Spleen (tissue), 11 donors: Measurements from ENCODE around the gene DONSON. TPM values are rescaled to one million over a fixed set of nuclear protein-coding genes. Genes with fewer than 3 reads are reported as not detected.

ENCODE experiments used
- DNase-seq: peaks from one replicate; pipeline ENCODE4 v3.0.0-alpha.2; 2020
- H3K27ac ChIP-seq, 8 donors: fragments of 200-600 bp; sonication (generic) in 7 of 8; 1 replicate in 4 of 8; 2 replicates in 4 of 8; pipeline versions ENCODE4 v1.5.0 to v1.8.0; 2016 to 2021; ENCODE audit warnings: inconsistent platforms in 4 of 8, mild to moderate bottlenecking in 4 of 8, moderate library complexity in 1 of 8
- H3K27me3 ChIP-seq, 7 donors: fragments of 200-600 bp; sonication (generic) in 6 of 7; replicated peaks in 1 of 7; 1 replicate in 4 of 7; 2 replicates in 3 of 7; pipeline versions ENCODE4 v1.5.0 to v1.8.0; 2016 to 2021; ENCODE audit warnings: inconsistent platforms in 3 of 7, mild to moderate bottlenecking in 1 of 7
- H3K36me3 ChIP-seq, 6 donors: fragments of 200-600 bp; sonication (generic) in 5 of 6; 1 replicate in 4 of 6; 2 replicates in 2 of 6; pipeline versions ENCODE4 v1.5.0 to v1.8.0; 2016 to 2021; ENCODE audit warnings: inconsistent platforms in 2 of 6
- H3K4me1 ChIP-seq, 6 donors: fragments of 200-600 bp; sonication (generic) in 5 of 6; 1 replicate in 3 of 6; 2 replicates in 3 of 6; pipeline versions ENCODE4 v1.5.0 to v1.8.0; 2016 to 2021; ENCODE audit warnings: inconsistent platforms in 3 of 6
- H3K4me3 ChIP-seq, 8 donors: fragments of 200-600 bp; sonication (generic) in 7 of 8; 1 replicate in 4 of 8; 2 replicates in 4 of 8; pipeline versions ENCODE4 v1.5.0 to v1.8.0; 2016 to 2021; ENCODE audit warnings: inconsistent platforms in 4 of 8, mild to moderate bottlenecking in 4 of 8, moderate library complexity in 2 of 8
- H3K9me3 ChIP-seq, 8 donors: fragments of 200-600 bp; sonication (generic) in 7 of 8; 1 replicate in 4 of 8; 2 replicates in 4 of 8; pipeline versions ENCODE4 v1.5.0 to v1.8.0; 2016 to 2021; ENCODE audit warnings: inconsistent platforms in 4 of 8
- POLR2A ChIP-seq, 3 donors: fragments of 450-650 bp; IDR thresholded peaks; one replicate each; pipeline ENCODE4 v1.5.1; 2017; ENCODE audit warnings: antibody characterized with exemption in 3 of 3, mild to moderate bottlenecking in 1 of 3
- POLR2AphosphoS5 ChIP-seq, 3 donors: sonication (generic); formaldehyde crosslinking; IDR thresholded peaks; one replicate each; pipeline ENCODE4 v1.5.1; 2017; ENCODE audit warnings: antibody characterized with exemption in 3 of 3
- WGBS, 5 donors: extraction: QIAGEN DNeasy Blood & Tissue Kit in 3 of 5; methylation state at CpG; one replicate each; pipeline versions ENCODE4 v1.1.5 to v1.1.7; 2013 to 2018; 5-methylcytosine and 5-hydroxymethylcytosine counted together
- intact Hi-C: fragments of 100-400 bp; cut with DNase I; formaldehyde crosslinking; loops from one replicate; pipeline ENCODE4 v1.15.0; 2023; ENCODE audit warnings: low total_unique reads
- polyA plus RNA-seq, 3 donors: library from polyadenylated mRNA; stranded (reverse); fragments of 200-250 nt; gene quantifications; one replicate each; pipeline ENCODE4 v1.2.1, GENCODE V29; 2013
- total RNA-seq, 7 donors: library from RNA; depleted of rRNA in 3 of 7; stranded (reverse); fragments of >200 nt in 3 of 7; fragmentation: NEBNext Ultra II Directional in 4 of 7; extraction: Animal tissue kit (Norgen Biotek cat#: 25700) in 4 of 7; gene quantifications; one replicate each; pipeline versions ENCODE4 v1.1.0 to v1.2.1, GENCODE V29; 2016 to 2021
- TF ChIP-seq, protein P1 (sequence below), 11 experiments: fragments of 200-600 bp in 7 of 11; fragments of 450-650 bp in 4 of 11; sonication (generic) in 4 of 11; IDR thresholded peaks in 8 of 11; conservative IDR thresholded peaks in 3 of 11; 1 replicate in 7 of 11; 2 replicates in 4 of 11; pipeline versions ENCODE4 v1.4.0 to v1.8.0; 2016 to 2021; ENCODE audit warnings: antibody characterized with exemption in 11 of 11, inconsistent platforms in 4 of 11, mild to moderate bottlenecking in 1 of 11
- donor health status: healthy with polysubstance abuse.
- donor health status: DM: no; HTN: no; CAD: no; lungs with moderate emphysema.
- donor health status: DM: no; HTN: no; CAD: no.
- donor health status: Bipolar disorder and iron deficiency.
- donor health status: healthy.
- donor health status: DM: no; HTN: no; CAD: no.
- donor health status: DM: yes; HTN: yes; CAD: no.

The DONSON gene
- total and polyA plus RNA-seq, 10 donors = 5.8 to 13.5 (median 7.3) TPM

- H3K27ac ChIP-seq = no peak overlapping the region
- intact Hi-C loops = no loop called here
- H3K36me3 ChIP-seq = peaks cover 7 to 92% (median 85%) of the 10 kb centered on the region in 6 donors
- no peaks in the 10 kb centered on the region for H3K27me3 ChIP-seq
- peaks cover 5 to 78% (median 43%) of the 10 kb centered on the region in 6 donors for H3K4me1 ChIP-seq
- DNase-seq = no peak
- TF ChIP-seq, protein P1, sequence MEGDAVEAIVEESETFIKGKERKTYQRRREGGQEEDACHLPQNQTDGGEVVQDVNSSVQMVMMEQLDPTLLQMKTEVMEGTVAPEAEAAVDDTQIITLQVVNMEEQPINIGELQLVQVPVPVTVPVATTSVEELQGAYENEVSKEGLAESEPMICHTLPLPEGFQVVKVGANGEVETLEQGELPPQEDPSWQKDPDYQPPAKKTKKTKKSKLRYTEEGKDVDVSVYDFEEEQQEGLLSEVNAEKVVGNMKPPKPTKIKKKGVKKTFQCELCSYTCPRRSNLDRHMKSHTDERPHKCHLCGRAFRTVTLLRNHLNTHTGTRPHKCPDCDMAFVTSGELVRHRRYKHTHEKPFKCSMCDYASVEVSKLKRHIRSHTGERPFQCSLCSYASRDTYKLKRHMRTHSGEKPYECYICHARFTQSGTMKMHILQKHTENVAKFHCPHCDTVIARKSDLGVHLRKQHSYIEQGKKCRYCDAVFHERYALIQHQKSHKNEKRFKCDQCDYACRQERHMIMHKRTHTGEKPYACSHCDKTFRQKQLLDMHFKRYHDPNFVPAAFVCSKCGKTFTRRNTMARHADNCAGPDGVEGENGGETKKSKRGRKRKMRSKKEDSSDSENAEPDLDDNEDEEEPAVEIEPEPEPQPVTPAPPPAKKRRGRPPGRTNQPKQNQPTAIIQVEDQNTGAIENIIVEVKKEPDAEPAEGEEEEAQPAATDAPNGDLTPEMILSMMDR (IDR thresholded peaks at IDR 0.05 in 8 of 11, conservative IDR thresholded peaks at IDR 0.05 in 3 of 11) = no peak
- no peak overlapping the region for H3K4me3 ChIP-seq
- H3K9me3 ChIP-seq = no peaks in the 10 kb centered on the region
- 94 to 98% (median 98%) methylated on average over 13 to 19 of the region's 19 CpGs for WGBS, 5 donors
These were observed 38.4 kb downstream of the DONSON start for GRCh38 chr21:33549848-33550771.

DNA sequence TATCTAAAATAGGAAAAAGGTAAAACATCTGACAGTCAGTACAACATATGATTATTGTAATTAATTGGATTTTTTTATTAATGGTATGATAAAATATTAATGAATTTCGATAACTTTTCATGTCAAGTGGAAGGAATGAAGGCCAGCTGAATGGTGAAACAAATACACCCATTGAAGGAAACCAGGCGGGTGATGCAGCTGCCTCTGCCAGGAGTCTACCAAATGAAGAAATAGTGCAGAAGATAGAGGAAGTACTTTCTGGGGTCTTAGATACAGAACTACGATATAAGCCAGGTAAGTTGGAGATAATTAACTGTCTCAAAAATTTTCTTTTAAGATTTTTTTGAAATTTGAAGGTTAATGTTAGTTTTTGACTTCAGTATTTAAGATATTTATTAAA, 42.4 kb downstream of the DONSON start:
- H3K27me3 ChIP-seq = no peaks in the 10 kb centered on the region
- intact Hi-C loops = no loop called here
- peaks cover 14 to 81% (median 56%) of the 10 kb centered on the region in 6 donors for H3K4me1 ChIP-seq
- no peak overlapping the region for H3K27ac ChIP-seq
- TF ChIP-seq, protein P1 (IDR thresholded peaks at IDR 0.05 in 8 of 11, conservative IDR thresholded peaks at IDR 0.05 in 3 of 11) = no peak
- no peak for TF ChIP-seq POLR2A (IDR thresholded peaks at IDR 0.05)
- no peak for TF ChIP-seq POLR2AphosphoS5 (IDR thresholded peaks at IDR 0.05)
- H3K9me3 ChIP-seq = no peaks in the 10 kb centered on the region
- H3K4me3 ChIP-seq = peak overlapping the region in 1 of 8 donors; percentile 67
- H3K36me3 ChIP-seq = peaks cover 2 to 52% (median 47%) of the 10 kb centered on the region in 6 donors
- 32 to 47% (median 35%) methylated on average over 3 of the region's 3 CpGs for WGBS, 5 donors
- DNase-seq = no peak

DNA sequence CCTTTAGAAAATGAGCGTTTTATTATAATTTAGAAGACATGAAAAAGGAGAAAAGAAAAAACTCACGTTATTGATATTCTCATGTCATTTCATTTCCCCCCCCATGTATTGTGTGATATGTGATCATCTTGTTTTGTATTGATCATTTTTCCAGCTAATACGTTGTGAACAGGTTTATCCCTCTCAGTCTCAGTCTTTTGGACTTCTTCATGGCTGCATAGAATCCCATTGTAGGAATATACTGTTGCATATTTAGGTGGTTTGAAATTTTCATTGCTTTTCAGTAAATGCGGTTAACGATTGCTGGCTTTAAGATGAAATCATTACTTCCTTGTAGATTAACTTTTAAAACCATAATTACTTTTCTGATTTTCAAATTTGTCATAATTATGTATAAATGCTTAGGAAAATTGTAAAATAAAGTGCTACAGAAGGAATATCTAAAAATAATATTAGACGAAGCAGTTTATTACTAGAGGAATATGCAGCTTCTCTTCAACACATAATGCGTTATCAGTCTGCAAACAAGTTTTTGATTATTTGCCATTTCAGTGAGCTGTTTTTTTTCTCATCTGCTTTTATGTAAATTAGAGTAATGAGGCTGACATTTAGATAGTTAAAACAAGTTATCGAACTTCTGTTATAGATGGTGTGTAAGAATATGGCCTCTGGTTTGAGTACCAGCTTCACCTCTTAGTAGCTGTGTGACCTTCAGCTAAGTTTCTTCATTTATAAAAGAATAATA, 43.9 kb downstream of the DONSON start:
- Histone ChIP-seq H3K9me3 (no peaks in the 10 kb centered on the region), H3K27me3 (no peaks in the 10 kb centered on the region), H3K36me3 (peaks cover 0 to 37% (median 32%) of the 10 kb centered on the region in 6 donors), H3K4me1 (peaks cover 14 to 83% (median 67%) of the 10 kb centered on the region in 6 donors), H3K4me3 (peak overlapping the region; percentile 67 to 90 (median 83)), H3K27ac (peak overlapping the region in 4 of 8 donors; percentile 96 to 99 (median 98))
- intact Hi-C loops = no loop called here
- 11 to 23% (median 15%) methylated on average over 8 of the region's 8 CpGs for WGBS, 5 donors
- TF ChIP-seq POLR2A (IDR thresholded peaks at IDR 0.05) (no peak), POLR2AphosphoS5 (IDR thresholded peaks at IDR 0.05) (no peak)
- TF ChIP-seq, protein P1 (IDR thresholded peaks at IDR 0.05 in 8 of 11, conservative IDR thresholded peaks at IDR 0.05 in 3 of 11) = no peak
- no peak for DNase-seq
